ENCODE measurements around the gene FDXR. TPM values are rescaled to one million over a fixed set of nuclear protein-coding genes. Genes with fewer than 3 reads are reported as not detected.

FDXR gene
- total RNA-seq, 1 donor from 2014 or later: 40.1 TPM

GRCh38 chr17:74900208-74900607 lies 27.4 kb upstream of the FDXR start:
- no peak for DNase-seq (ENCODE audit: low read depth in 2 of 2)

GRCh38 chr17:74898376-74898946 lies 25.7 kb upstream of the FDXR start:
- DNase-seq (ENCODE audit: low read depth in 2 of 2): no peak

GRCh38 chr17:74893936-74894671 lies 21.3 kb upstream of the FDXR start:
- no peak for DNase-seq (ENCODE audit: low read depth in 2 of 2)

DNA sequence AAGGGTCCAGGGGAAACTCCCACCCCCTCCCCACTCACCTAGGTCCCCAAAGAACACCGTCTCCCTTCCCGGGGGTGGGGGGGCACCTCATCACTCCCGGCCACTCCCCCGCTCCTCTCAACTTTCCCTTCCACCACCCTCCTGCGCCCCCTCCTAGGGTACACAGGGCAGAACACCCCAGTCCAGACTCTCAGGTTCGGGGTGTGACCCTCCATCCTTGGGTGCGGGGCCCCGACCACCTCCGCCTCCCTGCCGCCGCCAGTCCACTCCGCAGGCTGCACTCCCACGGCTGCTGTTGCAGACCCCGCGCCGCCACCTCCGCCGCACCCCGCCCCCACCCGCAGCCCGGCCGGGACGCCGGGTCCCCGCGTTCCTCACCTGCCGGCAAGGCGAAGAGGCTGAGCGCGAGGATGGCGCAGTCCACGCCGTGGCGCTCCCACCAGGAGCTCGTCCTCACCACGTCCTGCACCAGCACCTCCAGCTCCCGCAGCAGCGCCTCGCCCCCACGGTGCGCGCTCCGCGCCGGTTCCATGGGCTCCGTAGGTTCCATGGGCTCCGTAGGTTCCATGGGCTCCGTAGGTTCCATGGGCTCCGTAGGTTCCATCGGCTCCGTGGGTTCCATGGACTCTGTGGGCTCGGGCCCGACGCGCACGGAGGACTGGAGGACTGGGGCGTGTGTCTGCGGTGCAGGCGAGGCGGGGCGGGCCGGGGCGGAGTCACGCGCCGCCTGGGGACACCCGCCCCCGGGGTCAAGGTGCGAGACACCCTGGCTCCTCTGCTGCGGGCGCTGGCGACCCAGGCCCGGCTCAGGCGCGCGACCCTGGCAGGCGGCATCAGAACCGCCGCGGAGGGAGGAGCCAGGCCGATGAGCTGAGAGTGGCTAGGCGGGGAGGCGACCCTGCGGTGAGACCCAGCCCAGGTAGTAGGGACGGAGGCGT lies 20.4 kb upstream of the FDXR start, which contains the start of gene FADS6:
Gene FADS6 (minus strand): TSS at position 660 of the 938 bp plus-strand sequence. CDS start 38 bp downstream, at position 622.
- no peak for DNase-seq (ENCODE audit: low read depth in 2 of 2)

DNA sequence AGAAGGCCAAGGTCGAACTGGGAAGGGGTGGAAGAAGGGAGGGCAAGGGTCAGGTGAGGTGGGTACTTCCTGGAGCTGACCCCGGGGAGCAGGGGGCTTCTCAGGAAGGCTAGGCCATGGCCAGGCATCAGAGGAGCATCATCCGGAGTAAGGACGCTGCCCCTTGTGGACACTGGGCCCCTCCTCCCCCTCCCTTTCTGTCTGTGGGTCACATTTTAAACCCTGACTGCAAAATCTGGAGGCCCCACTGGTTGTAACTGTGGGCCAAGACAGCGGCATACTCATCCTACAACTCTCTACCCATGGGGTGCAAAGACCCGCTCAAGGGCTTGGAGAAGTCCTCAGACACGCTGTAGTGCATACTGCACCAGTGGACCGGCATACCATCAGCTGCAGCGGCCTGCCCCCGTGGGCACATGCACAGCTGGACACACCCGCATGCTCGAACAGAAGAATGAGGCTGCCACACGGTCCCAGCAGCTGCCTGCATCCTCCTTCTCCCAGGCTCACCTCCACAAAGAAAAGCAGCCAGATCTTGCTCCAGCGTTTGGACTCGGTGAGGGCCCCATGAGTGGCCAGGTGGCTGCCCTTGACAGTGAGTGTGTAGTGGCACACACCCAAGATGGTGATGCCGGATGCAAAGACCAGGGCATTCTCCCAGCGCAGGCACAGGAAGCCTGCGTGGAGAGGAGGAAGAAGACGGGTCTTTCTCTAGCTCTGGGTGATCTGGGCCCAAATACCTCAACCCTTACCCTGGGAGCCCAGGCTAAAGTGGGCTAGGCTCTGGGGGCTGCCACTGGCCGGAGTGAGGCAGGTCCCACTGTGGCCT lies 19.4 kb upstream of the FDXR start:
- DNase-seq (ENCODE audit: low read depth in 2 of 2): no peak

DNA sequence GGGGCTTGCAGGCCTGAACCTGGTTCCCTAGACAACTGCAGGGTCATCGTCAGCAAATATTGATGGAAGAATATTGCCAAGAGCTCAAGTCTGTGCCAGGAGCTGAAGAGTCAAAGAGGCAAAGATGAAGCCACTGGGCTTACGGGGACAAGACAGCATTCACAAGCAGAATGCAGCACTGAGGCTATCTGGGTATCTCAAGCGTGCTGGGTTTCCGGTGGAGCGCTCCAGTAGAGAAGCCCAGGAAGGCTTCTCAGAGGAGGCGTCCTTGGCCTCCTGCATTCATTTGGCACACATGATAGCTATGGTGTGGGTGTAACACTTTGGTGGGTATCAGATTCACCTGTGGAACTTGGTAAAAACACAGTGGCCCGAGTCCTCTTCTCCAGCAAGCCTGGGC lies 17.8 kb upstream of the FDXR start:
- no peak for DNase-seq (ENCODE audit: low read depth in 2 of 2)

GRCh38 chr17:74888469-74888868 lies 15.7 kb upstream of the FDXR start:
- no peak for DNase-seq (ENCODE audit: low read depth in 2 of 2)

GRCh38 chr17:74883241-74883745 lies 10.5 kb upstream of the FDXR start:
- peak in 1 of 2 donors; percentile 15 for DNase-seq (ENCODE audit: low read depth in 2 of 2)

DNA sequence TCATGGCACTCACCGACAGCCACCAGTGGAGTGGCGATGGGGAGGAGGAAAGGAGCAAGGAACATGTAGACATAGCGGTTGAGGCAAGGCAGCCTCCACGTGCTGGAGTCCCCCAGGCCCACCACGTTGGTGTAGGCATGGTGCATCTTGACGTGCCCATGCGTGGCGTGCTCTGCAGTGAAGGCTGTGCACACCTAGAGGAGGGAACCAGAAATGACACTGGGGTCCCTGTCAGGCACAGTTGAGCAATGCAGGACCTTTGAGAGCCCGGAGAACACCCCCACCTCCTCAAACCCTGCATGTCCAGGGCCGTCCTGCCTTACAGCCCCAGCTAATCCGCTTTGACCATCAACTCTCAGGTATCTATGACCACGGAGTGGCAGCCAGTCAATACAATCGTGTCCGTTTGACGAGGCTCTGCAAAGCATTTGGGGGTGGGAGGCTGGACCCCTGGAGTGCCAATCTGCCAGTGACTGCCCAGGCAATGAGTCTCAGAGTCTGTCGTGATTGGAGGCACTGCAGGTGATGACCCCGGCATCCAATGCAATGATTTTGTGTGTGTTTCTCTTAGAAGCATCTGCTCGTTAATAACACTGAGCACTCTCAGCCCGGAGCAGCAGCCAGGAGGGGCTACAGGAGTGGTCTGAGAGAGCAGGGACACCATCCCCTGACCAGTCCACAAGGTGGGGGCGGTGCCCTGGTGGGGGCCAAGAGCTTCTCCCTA lies 9.9 kb upstream of the FDXR start:
- no peak for DNase-seq (ENCODE audit: low read depth in 2 of 2)

GRCh38 chr17:74881073-74881472 lies 8.3 kb upstream of the FDXR start:
- no peak for DNase-seq (ENCODE audit: low read depth in 2 of 2)

DNA sequence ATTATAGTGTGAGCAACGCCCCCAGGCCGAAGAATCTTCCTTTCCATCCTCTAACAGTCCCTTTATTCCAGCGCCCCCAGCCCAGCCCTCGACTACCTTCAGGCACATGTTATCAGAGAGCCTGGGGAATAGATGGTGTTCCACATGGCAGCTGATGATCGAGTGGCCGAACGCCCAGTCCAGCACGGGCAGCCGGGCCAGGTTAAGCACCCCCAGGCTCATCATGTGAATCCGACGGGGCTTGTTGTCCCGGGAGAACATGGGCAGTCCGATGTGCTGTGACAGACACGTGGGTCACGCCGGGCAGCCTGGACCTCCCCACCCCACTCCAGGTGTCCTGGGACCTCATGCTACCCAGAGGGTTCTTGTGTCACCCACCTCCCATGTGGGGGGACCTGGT lies 6.5 kb upstream of the FDXR start:
- DNase-seq (ENCODE audit: low read depth in 2 of 2): no peak

- DNase-seq (ENCODE audit: low read depth in 2 of 2): no peak
Measured at GRCh38 chr17:74878658-74879057, 5.9 kb upstream of the FDXR start.

DNA sequence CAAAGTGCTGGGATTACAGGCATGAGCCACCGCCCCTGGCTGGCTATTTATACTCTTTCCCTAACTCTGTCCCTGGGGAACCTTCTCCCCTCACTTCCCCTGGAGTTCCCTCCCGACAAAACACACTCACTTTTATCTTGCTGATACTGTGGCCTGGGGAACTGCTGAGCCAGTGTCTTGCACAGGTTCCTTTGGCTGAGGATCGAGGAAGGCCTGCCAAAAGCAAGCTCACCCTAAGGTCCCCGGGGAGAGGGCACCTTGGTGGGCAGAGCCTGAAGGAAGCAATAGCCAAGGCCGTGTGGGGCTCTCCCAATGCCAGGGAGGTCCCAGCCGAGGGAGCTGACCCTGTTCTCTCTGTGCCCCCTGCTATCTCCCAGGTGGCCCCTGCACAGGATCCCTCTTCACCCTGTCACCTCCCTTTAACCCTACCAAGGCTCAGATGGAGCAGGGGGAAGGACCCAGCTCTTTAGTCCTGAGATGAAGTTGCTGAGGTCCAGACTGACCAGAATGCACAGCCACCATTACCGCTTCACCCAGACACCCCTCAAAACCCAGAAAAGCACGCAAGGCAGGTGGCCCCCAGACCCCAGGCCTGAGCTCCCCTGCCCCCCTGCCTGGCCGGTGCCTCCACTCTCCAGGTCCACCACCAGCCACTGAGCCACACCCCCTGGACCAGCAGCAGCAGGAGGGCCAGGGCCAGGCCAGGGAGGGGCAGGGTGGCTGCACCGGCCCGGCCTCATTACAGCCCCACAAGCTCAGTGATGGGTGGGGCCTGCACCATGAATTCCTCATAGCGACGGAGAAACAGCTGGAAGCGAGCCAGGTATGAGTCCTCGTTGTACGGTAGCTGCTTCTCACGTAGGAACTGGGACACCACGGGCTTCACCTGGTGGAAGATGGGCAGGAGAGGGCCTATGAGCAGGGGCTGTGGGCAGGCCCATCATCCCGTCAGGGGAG lies 5.1 kb upstream of the FDXR start:
- no peak for DNase-seq (ENCODE audit: low read depth in 2 of 2)

- DNase-seq (ENCODE audit: low read depth in 2 of 2): no peak
Measured at GRCh38 chr17:74875977-74876593, 3.3 kb upstream of the FDXR start.

GRCh38 chr17:74875155-74875976 lies 2.6 kb upstream of the FDXR start:
- no peak for DNase-seq (ENCODE audit: low read depth in 2 of 2)

GRCh38 chr17:74874615-74875037 lies 1.8 kb upstream of the FDXR start:
- no peak for DNase-seq (ENCODE audit: low read depth in 2 of 2)

- no peak for DNase-seq (ENCODE audit: low read depth in 2 of 2)
Measured at GRCh38 chr17:74873874-74874614, 1.2 kb upstream of the FDXR start.
